Mesenteric fat pad (tissue), 1 donor: ENCODE data around the gene SERPINI1. TPM values are rescaled to one million over a fixed set of nuclear protein-coding genes. Genes with fewer than 3 reads are reported as not detected.
A peak's percentile ranks its signal among the peaks of the same experiment; 100 is the strongest.

Experiments
- DNase-seq: peaks from one replicate; pipeline ENCODE4 v3.0.0-alpha.2; 2020; ENCODE audit warnings: low spot score
- long read RNA-seq: library from polyadenylated mRNA; unstranded; transcript quantifications from one replicate; pipeline ENCODE4 v2.0.0, GENCODE V29; 2020
- total RNA-seq: library from RNA; stranded (reverse); fragmentation: NEBNext Ultra II Directional; extraction: Animal tissue kit (Norgen Biotek cat#: 25700); gene quantifications from one replicate; pipeline ENCODE4 v1.2.1, GENCODE V29; 2021
- donor health status: DM: yes; HTN: yes; CAD: no.

The SERPINI1 gene, protein sequence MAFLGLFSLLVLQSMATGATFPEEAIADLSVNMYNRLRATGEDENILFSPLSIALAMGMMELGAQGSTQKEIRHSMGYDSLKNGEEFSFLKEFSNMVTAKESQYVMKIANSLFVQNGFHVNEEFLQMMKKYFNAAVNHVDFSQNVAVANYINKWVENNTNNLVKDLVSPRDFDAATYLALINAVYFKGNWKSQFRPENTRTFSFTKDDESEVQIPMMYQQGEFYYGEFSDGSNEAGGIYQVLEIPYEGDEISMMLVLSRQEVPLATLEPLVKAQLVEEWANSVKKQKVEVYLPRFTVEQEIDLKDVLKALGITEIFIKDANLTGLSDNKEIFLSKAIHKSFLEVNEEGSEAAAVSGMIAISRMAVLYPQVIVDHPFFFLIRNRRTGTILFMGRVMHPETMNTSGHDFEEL
- 2.2 TPM for total RNA-seq
- long read RNA-seq, transcript SERPINI1-202 (9 exons, 1,890 nt) = major isoform, 8 of 8 reads
- long read RNA-seq, partial matches to known transcripts = 0 of 8 reads
- long read RNA-seq, other reads (novel, unspliced or antisense) = 0 of 8 reads

DNA sequence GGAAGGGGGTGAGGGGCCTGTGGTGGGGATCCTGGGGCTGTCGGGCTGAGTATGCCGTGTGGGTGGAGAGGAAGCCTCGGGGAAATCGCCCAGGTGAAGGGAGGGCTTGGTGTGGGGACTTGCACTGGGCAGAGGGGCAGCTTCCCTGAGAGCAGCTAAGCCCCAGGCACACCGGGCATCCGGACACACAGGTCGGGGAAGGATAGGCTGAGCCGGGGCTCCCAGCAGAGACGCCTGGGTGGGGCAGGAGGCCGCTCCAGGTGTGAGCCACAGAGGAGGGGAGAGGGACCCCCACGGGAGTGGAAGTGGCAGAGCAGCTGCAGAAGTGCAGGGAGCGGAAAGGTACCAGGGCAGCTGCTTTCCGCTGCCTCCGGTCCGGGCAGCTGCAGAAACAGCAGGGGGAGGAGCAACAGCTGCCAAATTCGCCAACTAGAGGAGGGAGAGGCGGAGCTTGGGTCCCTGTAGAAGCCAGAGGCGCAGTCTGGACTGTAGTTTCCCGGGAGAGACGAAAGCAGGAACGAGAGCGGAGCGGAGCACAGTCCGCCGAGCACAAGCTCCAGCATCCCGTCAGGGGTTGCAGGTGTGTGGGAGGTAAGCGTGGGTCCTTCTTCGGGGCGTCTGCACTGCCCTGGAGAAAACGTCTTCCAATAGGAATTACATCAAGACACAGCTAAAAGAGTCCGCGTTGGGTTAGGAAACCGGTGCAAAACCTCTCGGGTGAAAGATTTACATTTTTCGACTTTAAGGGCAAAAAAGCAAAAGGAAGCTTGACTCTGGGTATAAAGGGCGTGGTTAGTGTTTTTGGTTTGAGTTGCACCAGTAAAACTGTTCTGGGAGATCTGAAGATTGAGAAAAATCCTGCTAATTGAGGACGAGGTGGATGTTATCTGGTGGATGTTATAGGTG is at the start of gene SERPINI1:
Gene SERPINI1 (plus strand): TSS at position 489 of the 906 bp plus-strand sequence. CDS start 53,408 bp downstream, outside the sequence.
- peak; percentile 92 for DNase-seq

DNA sequence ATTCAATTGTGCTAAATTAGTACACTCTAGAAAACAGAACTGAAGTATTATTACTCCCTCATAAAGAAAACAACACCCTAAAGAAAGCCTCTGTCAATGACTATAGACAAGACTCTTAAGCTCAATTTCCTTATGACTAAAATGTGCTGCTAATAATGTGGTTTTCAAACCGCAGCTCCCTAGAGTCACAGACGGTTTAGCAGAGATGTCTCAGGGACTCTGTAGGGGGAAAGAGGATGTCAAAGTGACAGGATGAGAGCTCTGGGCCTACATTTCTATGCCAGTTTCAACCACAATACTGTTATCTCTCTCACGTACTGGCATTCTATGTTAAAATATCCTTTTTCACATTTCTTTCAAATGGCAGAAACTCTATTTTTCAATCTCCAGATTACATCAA is 44.2 kb upstream of the SERPINI1 start:
- no peak for DNase-seq

DNA sequence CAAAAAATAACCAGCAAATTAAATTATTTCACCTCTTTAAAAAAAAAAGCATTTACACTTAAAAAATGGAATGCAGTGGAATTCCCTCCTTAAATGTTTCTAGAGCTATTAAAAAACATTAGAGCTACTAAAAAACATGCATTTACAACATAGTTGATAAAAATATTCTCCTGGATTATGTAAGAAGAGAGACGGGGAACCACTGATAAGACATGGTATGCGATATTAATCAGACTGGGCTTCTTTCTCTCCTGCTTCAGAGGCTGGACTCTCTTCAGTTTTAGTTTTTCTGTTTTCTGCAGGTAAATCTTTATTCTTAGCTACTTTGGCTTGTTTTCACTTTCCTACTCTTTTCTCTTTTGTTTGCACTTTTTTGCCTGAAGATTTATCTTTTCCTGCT is 41.4 kb upstream of the SERPINI1 start:
- no peak for DNase-seq

DNA sequence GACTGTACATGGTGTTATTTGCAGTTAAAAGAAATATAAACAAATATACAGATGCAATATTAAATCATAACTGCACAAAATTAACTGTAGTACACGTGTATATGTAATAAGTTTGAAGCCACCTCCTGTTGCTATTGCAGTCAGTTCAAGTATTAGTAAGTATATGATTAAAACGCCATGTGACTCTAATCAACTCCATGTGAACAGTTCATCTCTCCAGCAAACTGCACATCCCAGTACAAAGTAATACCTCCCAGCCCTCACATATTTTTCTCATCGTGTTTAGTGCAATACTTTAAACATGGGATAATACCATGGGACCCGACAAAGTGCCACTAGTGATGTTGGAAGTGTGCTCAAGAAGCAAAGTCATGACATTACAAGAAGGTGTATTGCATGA is 35.5 kb upstream of the SERPINI1 start:
- no peak for DNase-seq

DNA sequence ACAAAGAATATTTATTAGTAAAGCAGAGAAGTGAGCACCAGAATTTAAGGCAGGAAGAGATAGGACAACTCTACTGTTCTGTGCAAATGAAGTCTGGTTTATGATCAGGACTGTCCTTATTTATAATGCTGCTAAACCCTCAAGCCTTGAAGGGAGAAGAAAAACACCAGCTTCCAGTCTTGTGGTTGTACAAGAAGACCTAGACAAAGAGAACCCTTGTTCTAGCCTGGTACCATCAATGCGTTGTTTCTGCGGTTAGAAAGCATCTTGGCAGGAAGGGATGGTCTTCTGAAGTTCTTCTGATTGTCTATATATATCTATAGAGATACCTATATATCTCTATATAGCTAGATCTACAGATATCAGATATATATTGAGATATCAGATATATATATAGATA is 34.6 kb upstream of the SERPINI1 start:
- no peak for DNase-seq

DNA sequence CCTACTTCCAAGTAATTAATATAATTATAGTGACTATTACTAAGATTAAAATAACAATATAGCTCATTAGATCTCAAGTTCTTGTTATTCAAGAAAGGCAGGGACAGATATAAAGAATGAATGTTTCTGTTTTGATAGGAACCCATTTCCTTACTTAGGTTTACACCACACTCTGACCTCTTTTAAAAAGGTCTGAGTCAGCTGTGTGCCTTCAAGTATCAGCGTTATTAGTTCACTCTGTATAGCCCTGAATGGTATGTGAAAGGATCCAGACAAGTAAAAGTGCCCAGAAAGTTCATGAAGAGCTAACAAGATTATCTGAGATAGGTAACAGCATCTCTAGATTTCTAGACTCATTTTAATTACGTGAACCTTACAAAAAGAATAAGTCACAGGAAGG is 29.7 kb upstream of the SERPINI1 start:
- no peak for DNase-seq

DNA sequence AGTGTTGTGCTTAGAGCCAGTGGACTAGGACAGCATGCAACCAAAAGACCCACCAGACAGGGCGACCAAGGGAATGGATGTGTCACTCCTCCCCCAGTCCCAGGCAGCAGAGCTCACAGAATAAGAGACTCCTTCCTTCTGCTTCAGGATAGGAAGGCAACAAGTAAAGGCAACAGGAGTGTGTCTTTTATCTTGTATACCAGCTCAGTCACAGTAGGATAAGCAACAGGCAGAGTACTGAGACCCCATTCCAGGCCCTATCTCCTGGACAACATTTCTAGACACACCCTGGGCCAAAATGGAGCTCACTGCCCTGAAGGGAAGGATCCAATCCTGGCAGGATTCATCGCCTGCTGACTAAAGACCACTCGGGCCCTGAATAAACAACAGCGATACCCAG is 25.8 kb upstream of the SERPINI1 start:
- DNase-seq = no peak

DNA sequence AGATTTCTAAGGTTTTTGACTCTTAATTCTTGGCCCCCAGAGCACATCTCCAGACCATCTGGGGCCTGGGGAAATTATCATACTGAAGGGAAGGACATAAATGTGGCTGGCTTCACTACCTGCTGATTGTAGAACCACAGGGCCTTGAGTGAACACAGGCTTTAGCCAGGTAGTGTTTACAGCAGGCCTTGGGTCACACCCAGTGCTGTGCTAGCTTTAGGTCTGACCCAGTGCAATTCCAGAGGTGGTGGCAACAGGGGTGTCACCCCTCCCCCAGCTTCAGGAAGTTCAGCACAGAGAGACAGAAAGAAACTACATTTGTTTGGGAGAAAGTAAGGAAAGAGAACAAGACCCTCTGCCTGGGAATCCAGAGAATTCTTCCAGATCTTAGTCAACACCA is 25.0 kb upstream of the SERPINI1 start:
- DNase-seq = no peak

DNA sequence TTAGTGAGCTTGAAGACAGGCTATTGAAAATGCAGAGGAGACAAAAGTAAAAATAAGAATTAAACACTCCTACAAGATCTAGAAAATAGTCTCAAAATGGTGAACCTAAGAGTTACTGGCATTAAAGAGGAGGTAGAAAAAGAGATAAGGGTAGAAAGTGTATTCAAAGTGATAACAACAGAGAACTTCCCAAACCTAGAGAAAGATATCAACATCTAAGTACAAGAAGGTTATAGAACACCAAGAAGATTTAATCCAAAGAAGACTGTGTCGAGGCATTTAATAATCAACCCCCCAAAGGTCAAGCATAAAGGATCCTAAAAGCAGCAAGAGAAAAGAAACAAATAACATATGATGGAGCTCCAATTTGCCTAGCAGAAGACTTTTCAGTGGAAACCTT is 24.1 kb upstream of the SERPINI1 start:
- no peak for DNase-seq

DNA sequence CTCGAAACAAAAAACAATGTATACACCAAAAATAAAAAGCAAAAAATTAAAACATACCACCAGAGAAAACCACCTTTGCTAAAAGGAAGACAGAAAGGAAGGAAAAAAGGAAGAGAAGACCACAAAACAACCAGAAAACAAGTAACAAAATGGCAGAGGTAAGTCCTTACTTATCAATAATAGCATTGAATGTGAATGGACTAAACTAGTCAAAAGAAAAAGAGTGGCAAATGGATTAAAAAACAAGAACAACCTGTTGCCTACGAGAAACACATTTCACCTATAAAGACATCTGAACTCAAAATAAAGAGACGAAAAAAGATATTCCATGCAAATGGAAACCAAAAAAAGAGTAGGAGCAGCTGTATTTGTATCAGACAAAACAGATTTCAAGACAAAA is 23.1 kb upstream of the SERPINI1 start:
- no peak for DNase-seq

DNA sequence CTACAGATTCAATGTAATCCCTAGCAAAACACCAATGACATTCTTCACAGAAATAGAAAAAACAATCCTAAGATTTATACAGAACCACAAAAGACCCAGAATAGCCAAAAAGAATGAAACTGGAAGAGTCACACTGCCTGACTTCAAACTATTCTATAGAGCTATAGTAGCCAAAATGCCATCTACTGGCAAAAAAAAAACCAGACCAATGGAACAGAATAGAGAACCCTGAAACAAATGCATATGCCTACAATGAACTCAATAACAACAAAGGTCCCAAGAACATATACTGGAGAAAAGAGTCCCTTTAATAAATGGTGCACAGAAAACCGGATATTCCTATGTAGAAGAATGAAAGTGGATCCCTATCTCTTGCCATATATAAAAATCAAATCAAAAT is 20.6 kb upstream of the SERPINI1 start:
- DNase-seq = no peak

DNA sequence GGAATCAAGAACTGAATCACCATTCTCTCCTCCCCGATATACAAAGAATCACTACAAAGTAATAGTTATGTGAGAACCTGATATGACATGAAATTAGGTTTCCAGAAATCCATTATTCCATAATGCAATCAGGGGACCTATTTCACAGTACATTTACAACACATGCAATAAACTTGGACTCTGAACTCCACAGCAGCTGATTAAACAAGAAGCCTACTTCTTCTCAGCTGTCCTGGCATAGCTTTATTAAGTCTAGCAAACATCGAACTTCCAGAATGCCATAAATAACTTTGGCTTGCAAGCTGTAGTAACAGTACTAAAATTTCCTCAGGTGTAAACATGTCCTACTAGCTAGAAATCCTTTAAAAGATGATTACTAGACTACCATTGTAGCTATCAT is 18.6 kb upstream of the SERPINI1 start:
- DNase-seq = no peak

DNA sequence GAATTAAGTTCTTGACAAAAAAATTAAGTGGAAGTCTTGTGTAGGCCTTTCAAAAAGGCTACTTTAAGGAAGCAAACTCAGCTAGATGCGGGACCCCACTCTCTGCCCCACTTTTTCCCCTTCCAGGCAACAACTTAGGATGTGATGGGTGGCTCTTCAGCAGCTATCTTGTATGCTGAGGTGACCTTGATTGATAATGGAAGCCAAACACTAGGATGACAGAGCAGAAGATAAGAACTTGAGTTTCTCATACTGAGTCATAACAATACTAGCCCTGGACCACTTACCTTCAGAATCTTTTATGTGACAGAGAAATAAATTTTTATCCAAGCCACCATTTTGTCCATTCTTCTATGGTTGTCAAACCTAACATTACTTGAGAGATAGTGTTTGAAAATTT is 16.9 kb upstream of the SERPINI1 start:
- no peak for DNase-seq

DNA sequence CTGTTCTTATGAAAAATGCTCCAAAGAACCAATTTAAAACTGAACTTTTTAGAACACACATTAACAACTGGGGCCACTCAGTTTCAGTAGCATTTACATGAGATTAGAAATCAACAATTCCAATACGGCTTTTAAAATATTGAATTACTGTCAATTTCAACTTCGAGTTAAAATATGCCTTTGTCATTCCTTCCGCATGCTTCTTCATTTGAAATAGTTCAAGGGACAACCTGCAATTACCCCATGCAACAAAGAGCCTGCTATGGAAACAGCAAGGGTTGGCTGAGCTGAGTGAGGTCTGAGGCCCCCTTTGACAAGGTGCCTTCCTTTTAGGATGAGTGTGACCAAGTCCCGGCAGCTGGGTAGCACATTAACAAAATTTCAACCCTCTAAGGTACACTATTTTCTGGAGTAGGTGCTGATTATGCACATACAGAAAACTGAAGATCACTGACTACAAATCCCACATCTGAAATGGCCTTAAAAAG is 12.5 kb upstream of the SERPINI1 start:
- no peak for DNase-seq

DNA sequence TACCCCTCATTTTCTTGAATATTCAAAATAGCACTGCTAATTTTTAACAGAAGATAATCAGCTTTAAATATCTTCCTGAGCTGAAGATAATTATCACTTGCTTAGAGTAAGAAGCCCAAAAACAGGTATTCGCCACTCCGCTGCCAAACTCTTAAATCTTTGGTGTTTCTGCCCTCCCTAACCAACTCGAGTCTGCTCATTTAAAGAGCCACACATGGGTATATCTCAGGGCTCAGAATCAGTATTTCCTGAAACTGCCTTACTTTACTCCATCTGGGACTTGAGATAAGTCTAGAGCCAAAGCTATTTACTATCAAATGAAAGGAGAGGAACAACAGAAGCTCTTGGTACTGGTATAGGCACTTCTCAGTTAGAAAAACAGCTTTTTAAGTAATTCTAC is 11.6 kb upstream of the SERPINI1 start:
- DNase-seq = no peak

DNA sequence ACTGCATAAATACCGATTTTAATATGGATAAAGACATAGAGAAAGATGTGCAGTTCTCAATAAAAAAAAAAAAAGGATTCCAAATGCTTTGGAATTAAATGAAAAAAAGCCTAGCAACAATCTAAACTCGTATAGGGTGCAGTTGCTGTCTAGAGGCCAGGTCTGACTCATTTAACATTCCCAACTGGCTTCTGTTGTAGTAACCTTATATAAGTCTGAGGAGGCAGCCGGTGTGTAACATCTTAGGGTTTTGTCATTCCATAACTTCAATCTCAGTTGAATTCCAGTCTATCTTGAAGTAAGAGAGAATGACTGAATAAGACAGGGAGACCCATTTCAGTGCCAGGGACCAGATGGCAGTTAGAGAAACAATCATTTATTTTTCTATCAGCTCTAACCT is 7.3 kb upstream of the SERPINI1 start:
- DNase-seq = no peak

DNA sequence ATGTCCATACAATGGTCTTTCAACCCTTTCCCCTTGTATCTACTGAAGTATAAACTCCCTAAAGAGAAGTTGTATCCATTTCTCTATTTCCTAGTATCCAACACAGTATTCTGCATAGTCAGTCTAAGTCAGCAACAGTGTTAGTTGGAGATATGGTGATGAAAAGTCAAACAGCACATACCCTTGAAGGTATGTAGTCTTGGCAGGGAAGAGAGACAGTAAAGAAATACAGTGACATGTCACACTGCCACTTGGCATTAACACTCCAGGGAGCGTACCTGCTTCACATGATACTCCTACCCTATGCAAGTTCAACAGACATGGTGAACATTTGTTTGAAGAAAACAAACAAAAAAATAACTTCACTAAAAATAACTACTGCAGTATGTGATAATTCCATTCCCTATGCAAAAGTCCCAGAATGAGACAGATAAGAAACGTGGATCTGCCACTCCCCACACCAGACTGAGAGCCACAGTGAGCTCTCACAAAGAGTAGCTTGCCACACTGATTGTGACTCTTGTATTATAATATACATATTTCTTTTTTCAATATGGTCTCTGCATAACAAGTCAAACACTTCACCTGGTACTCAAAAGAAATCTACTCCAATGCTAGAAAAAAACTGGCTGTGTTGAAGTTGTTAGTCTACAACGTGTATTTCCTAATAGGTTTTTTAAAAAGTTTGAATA is 6.7 kb upstream of the SERPINI1 start:
- no peak for DNase-seq

DNA sequence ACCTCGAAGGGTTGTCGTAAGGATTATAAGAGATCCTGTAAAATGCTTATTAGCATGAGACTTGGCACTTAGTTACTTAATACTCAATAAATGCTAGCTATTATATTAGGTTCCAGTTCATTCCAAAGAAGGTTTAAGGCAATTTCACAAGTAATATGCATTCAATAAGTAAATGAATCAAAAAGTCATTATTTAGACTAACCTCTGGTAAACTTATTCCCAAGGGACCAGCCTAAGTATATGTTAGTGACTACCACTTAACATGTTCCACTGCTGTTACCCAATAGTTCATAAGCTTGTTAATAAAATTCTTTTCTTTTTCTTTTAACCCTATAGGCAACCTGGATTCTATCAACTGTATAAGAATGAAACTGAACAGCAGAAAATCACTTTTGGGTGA is 5.9 kb upstream of the SERPINI1 start:
- DNase-seq = no peak

DNA sequence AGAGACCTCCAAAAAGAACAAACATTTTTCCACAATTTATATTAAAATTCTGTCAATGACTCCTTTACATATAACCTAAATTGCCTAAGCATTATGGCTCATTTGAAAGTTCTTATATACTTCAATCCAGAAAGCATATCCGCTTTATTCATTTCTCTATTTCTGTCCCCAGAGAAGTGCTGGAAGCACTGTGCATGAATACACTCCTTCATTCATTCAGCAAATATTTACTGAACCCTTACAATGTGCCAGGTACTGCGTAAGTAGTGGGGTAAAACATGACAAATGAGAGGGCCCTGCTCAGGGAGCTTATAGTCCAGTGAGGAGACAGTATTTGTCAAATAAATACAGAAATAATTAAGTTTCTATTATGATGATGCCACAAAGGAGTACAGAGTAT is 4.1 kb upstream of the SERPINI1 start:
- DNase-seq = no peak

DNA sequence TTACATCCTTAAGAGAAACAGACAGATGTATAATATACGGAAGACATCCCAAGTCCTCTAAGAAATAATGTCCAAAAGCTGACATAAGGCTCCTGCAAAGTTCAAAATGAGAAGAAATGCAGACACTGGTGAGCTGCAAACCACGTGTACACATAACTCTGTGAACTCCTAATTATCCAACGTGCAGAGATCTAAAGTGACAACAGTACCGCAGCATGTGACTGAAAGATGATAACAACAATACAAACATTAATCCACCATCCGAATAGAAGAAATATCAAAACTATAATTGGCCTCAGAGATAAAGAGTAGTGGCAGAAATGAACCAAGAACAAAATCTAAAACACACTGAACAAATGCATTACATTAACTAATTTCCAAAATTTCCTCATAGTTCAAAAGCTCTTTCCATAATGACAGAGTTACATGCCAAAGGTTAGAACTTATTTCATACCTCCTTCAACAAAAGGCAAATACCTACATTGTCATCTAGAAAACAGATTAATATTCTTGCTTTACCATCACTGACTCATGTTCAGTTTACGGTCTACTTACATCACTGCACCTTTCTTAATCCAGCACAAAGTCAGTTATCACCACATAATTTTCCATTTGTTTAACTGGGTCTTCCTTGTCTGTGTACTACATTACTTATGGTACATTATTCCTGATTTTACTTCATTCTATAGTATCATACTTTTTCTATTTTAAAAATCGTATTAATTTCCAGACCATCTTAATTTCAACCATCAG is 3.0 kb upstream of the SERPINI1 start:
- DNase-seq = no peak
